ENCODE results near the gene PPFIBP2. TPM values are rescaled to one million over a fixed set of nuclear protein-coding genes. Genes with fewer than 3 reads are reported as not detected.
A peak's percentile ranks its signal among the peaks of the same experiment; 100 is the strongest.

The PPFIBP2 gene
- total and polyA plus RNA-seq, 2 of the 13 experiments (the other 11 are each of a cell fraction or from before 2014, with no cell fraction given) = 15.0 to 52.5 TPM

DNA sequence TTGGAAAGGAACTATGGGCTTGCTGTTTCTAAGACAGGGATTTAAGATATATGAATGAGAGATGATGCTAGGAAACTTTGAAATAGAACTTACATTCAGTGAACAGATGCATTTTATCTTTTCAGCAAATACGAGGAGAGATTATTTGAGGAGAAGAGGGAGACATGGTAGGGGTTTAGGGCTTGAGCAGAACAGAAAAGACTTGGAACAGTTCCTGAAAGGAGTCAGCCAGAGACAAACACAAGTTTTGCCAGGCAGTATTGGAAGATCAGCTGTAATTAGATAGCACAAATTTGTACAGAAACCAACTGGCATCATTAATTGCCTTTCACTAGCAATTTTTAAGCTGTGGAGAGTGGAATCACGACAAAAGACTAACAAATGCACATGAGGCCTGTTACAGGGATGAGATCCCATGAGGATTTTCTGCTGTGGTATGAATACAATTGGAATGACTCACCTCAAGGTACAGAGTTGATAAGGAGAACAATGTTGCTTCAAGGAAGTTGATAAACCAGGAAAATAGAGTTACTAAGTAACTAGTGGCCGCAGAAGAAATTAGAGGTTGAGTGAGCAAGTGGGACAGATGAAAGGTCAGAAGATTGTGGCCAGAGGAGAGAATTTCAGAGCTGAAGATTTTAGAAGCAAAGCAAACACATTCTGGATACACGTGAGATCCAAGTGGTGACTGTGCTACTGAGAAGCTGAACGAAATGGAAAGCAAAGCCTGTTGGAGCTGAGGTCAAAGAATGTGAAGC lies 91.6 kb downstream of the PPFIBP2 start (continued):
- TF ChIP-seq, protein P1, sequence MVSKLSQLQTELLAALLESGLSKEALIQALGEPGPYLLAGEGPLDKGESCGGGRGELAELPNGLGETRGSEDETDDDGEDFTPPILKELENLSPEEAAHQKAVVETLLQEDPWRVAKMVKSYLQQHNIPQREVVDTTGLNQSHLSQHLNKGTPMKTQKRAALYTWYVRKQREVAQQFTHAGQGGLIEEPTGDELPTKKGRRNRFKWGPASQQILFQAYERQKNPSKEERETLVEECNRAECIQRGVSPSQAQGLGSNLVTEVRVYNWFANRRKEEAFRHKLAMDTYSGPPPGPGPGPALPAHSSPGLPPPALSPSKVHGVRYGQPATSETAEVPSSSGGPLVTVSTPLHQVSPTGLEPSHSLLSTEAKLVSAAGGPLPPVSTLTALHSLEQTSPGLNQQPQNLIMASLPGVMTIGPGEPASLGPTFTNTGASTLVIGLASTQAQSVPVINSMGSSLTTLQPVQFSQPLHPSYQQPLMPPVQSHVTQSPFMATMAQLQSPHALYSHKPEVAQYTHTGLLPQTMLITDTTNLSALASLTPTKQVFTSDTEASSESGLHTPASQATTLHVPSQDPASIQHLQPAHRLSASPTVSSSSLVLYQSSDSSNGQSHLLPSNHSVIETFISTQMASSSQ (IDR thresholded peaks at IDR 0.05; ENCODE audit: low read depth) = no peak
- TF ChIP-seq, protein P1 (CRISPR knock-in tag; IDR thresholded peaks at IDR 0.05; ENCODE audit: borderline replicate concordance) = no peak; the same call in 1 of the 2 replicates
- TF ChIP-seq NFE2 (CRISPR knock-in tag; IDR thresholded peaks at IDR 0.05) (no peak), CHCHD3 (CRISPR knock-in tag; IDR thresholded peaks at IDR 0.05) (no peak), NPAS2 (CRISPR knock-in tag; IDR thresholded peaks at IDR 0.05; ENCODE audit: borderline replicate concordance) (no peak), MZF1 (CRISPR knock-in tag; IDR thresholded peaks at IDR 0.05; ENCODE audit: borderline replicate concordance) (no peak), ELF3 (CRISPR knock-in tag; IDR thresholded peaks at IDR 0.05) (peak; percentile 54; the same call in 1 of the 2 replicates), RBAK (CRISPR knock-in tag; IDR thresholded peaks at IDR 0.05) (no peak), MEIS2 (CRISPR knock-in tag; IDR thresholded peaks at IDR 0.05) (no peak)
- TF ChIP-seq, protein P2, sequence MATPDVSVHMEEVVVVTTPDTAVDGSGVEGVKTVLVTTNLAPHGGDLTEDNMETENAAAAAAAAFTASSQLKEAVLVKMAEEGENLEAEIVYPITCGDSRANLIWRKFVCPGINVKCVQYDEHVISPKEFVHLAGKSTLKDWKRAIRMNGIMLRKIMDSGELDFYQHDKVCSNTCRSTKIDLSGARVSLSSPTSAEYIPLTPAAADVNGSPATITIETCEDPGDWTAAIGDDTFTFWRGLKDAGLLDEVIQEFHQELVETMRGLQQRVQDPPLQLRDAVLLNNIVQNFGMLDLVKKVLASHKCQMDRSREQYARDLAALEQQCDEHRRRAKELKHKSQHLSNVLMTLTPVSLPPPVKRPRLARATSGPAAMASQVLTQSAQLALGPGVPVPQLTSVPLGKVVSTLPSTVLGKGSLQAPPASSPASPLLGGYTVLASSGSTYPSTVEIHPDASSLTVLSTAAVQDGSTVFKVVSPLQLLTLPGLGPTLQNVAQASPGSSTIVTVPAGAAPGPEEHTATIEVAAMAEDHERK (CRISPR knock-in tag; IDR thresholded peaks at IDR 0.05; ENCODE audit: low read depth) = no peak
- TF ChIP-seq, protein P3, sequence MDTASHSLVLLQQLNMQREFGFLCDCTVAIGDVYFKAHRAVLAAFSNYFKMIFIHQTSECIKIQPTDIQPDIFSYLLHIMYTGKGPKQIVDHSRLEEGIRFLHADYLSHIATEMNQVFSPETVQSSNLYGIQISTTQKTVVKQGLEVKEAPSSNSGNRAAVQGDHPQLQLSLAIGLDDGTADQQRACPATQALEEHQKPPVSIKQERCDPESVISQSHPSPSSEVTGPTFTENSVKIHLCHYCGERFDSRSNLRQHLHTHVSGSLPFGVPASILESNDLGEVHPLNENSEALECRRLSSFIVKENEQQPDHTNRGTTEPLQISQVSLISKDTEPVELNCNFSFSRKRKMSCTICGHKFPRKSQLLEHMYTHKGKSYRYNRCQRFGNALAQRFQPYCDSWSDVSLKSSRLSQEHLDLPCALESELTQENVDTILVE (CRISPR knock-in tag; IDR thresholded peaks at IDR 0.05) = no peak
- TF ChIP-seq, protein P4, sequence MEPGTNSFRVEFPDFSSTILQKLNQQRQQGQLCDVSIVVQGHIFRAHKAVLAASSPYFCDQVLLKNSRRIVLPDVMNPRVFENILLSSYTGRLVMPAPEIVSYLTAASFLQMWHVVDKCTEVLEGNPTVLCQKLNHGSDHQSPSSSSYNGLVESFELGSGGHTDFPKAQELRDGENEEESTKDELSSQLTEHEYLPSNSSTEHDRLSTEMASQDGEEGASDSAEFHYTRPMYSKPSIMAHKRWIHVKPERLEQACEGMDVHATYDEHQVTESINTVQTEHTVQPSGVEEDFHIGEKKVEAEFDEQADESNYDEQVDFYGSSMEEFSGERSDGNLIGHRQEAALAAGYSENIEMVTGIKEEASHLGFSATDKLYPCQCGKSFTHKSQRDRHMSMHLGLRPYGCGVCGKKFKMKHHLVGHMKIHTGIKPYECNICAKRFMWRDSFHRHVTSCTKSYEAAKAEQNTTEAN (CRISPR knock-in tag; conservative IDR thresholded peaks at IDR 0.05) = 0 out of 2 replicates have a peak, but pooled peaks have one; percentile 38
- TF ChIP-seq, protein P5, sequence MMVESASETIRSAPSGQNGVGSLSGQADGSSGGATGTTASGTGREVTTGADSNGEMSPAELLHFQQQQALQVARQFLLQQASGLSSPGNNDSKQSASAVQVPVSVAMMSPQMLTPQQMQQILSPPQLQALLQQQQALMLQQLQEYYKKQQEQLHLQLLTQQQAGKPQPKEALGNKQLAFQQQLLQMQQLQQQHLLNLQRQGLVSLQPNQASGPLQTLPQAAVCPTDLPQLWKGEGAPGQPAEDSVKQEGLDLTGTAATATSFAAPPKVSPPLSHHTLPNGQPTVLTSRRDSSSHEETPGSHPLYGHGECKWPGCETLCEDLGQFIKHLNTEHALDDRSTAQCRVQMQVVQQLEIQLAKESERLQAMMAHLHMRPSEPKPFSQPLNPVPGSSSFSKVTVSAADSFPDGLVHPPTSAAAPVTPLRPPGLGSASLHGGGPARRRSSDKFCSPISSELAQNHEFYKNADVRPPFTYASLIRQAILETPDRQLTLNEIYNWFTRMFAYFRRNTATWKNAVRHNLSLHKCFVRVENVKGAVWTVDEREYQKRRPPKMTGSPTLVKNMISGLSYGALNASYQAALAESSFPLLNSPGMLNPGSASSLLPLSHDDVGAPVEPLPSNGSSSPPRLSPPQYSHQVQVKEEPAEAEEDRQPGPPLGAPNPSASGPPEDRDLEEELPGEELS (CRISPR knock-in tag; IDR thresholded peaks at IDR 0.05) = peak; percentile 48; the same call in 1 of the 2 replicates
- TF ChIP-seq, protein P6, sequence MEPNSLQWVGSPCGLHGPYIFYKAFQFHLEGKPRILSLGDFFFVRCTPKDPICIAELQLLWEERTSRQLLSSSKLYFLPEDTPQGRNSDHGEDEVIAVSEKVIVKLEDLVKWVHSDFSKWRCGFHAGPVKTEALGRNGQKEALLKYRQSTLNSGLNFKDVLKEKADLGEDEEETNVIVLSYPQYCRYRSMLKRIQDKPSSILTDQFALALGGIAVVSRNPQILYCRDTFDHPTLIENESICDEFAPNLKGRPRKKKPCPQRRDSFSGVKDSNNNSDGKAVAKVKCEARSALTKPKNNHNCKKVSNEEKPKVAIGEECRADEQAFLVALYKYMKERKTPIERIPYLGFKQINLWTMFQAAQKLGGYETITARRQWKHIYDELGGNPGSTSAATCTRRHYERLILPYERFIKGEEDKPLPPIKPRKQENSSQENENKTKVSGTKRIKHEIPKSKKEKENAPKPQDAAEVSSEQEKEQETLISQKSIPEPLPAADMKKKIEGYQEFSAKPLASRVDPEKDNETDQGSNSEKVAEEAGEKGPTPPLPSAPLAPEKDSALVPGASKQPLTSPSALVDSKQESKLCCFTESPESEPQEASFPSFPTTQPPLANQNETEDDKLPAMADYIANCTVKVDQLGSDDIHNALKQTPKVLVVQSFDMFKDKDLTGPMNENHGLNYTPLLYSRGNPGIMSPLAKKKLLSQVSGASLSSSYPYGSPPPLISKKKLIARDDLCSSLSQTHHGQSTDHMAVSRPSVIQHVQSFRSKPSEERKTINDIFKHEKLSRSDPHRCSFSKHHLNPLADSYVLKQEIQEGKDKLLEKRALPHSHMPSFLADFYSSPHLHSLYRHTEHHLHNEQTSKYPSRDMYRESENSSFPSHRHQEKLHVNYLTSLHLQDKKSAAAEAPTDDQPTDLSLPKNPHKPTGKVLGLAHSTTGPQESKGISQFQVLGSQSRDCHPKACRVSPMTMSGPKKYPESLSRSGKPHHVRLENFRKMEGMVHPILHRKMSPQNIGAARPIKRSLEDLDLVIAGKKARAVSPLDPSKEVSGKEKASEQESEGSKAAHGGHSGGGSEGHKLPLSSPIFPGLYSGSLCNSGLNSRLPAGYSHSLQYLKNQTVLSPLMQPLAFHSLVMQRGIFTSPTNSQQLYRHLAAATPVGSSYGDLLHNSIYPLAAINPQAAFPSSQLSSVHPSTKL (CRISPR knock-in tag; IDR thresholded peaks at IDR 0.05) = peak; percentile 36; the same call in 1 of the 2 replicates
